AG04450 (cell line): ENCODE data around the gene ISOC2. TPM values are rescaled to one million over a fixed set of nuclear protein-coding genes. Genes with fewer than 3 reads are reported as not detected.

Experiments
- CTCF ChIA-PET: fragments of 300-600, 350-600 bp; formaldehyde crosslinking; extraction: SDS; loops from one replicate; lab custom pipeline; 2022; ENCODE audit warnings: antibody characterized with exemption, inconsistent platforms; lab: Charles Lee
- POLR2A ChIA-PET: fragments of 350-600 bp; formaldehyde crosslinking; extraction: SDS; loops from one replicate; lab custom pipeline; 2021; ENCODE audit warnings: antibody characterized with exemption, inconsistent platforms; lab: Yijun Ruan, JAX
- DNase-seq: peaks from one replicate; pipeline ENCODE4 v3.0.0-alpha.2; 2011; ENCODE audit warnings: low read depth, low spot score
- H3K27ac ChIP-seq: one replicate; pipeline ENCODE4 v1.5.1; 2012; ENCODE audit warnings: low read depth, low read length, control low read depth
- H3K27me3 ChIP-seq: one replicate; pipeline ENCODE4 v1.6.0; 2012; ENCODE audit warnings: low read length; ENCODE audit not compliant: control insufficient read depth, insufficient read depth
- H3K4me3 ChIP-seq: 2 replicates; pipeline ENCODE4 v1.5.1; 2011; ENCODE audit warnings: mild to moderate bottlenecking, low read depth, low read length, control low read depth
- H3K9me3 ChIP-seq: 2 replicates; pipeline ENCODE4 v1.5.1; 2012; ENCODE audit warnings: low read length; ENCODE audit not compliant: control insufficient read depth, insufficient read depth
- CTCF ChIP-seq: IDR thresholded peaks from 2 replicates; pipeline ENCODE4 v1.5.1; 2011; ENCODE audit warnings: low read depth, low read length, control low read depth, inconsistent platforms
- polyA plus RNA-seq: library from polyadenylated mRNA; depleted of rRNA; stranded (reverse); fragments of >200 nt; gene quantifications from 2 replicates; pipeline ENCODE4 v1.2.3, GENCODE V29; 2011

The ISOC2 gene
- polyA plus RNA-seq, 1 experiment = 45.1 TPM

GRCh38 chr19:55503502-55504251 is 42.2 kb upstream of the ISOC2 start:
- DNase-seq = peak; percentile 80
- H3K4me3 ChIP-seq = peak overlapping the region; percentile 69
- peaks cover 7% of the 10 kb centered on the region; the same call in 1 of the 2 replicates for H3K9me3 ChIP-seq
- POLR2A ChIA-PET = interaction anchor here (0.6 to 1.4 kb wide), 15 partner anchors 16 to 363 kb away, joined by 3 to 18 read pairs (median 4); partner anchors contain the start of genes HSPBP1, ISOC2, KMT5C and NAT14
- no peaks in the 10 kb centered on the region for H3K27me3 ChIP-seq
- TF ChIP-seq CTCF = peak; percentile 96
- CTCF ChIA-PET = interaction anchor here (0.5 to 2.9 kb wide), 61 partner anchors 10 to 900 kb away, joined by 3 to 144 read pairs (median 4); partner anchors contain the start of genes FIZ1, ISOC2, NAT14 and SSC5D
- H3K27ac ChIP-seq = no peak overlapping the region

GRCh38 chr19:55503157-55503501 is 41.7 kb upstream of the ISOC2 start:
- no peak overlapping the region for H3K4me3 ChIP-seq
- ChIA-PET POLR2A (interaction anchor here (1.2 to 1.4 kb wide), 3 partner anchors 27 to 362 kb away, joined by 4 to 18 read pairs (median 7); partner anchors contain the start of genes UBE2S and ZNF628), CTCF (interaction anchor here (0.6 to 2.9 kb wide), 16 partner anchors 10 to 362 kb away, joined by 3 to 144 read pairs (median 6); partner anchors contain the start of genes NAT14 and SSC5D)

GRCh38 chr19:55502197-55502952 is 40.9 kb upstream of the ISOC2 start:
- ChIA-PET CTCF (interaction anchor here (0.7 kb wide), 1 partner anchor 35 kb away, joined by 4 read pairs; no protein-coding TSS in a partner anchor), POLR2A (interaction anchor here (1.1 kb wide), 1 partner anchor 15 kb away, joined by 3 read pairs; no protein-coding TSS in a partner anchor)
- Histone ChIP-seq H3K27ac (no peak overlapping the region), H3K4me3 (no peak overlapping the region), H3K27me3 (no peaks in the 10 kb centered on the region), H3K9me3 (peaks cover 7% of the 10 kb centered on the region; the same call in 1 of the 2 replicates)
- TF ChIP-seq CTCF = no peak
- no peak for DNase-seq

More at GRCh38 chr19:55503157-55503501, 41.7 kb upstream of the ISOC2 start:
- Histone ChIP-seq H3K27ac (no peak overlapping the region), H3K27me3 (no peaks in the 10 kb centered on the region), H3K9me3 (peaks cover 7% of the 10 kb centered on the region; the same call in 1 of the 2 replicates)
- TF ChIP-seq CTCF = no peak
- no peak for DNase-seq

GRCh38 chr19:55500368-55500952 is 39.0 kb upstream of the ISOC2 start:
- POLR2A ChIA-PET = interaction anchor here (1.1 kb wide), 1 partner anchor 15 kb away, joined by 3 read pairs; the partner anchor contains the start of gene NAT14
- DNase-seq = no peak
- CTCF ChIA-PET = interaction anchor here (1.5 kb wide), 1 partner anchor 33 kb away, joined by 12 read pairs; no protein-coding TSS in a partner anchor

More at GRCh38 chr19:55500368-55500952, 39.0 kb upstream of the ISOC2 start:
- Histone ChIP-seq H3K4me3 (no peak overlapping the region), H3K27me3 (no peaks in the 10 kb centered on the region), H3K9me3 (peaks cover 7% of the 10 kb centered on the region; the same call in 1 of the 2 replicates), H3K27ac (no peak overlapping the region)
- TF ChIP-seq CTCF = no peak
